CD14-positive monocyte (primary cell): Measurements from ENCODE around the gene ZNF343. TPM values are rescaled to one million over a fixed set of nuclear protein-coding genes. Genes with fewer than 3 reads are reported as not detected.

ENCODE experiments used
- DNase-seq, 3 donors: peaks; one replicate each; pipeline ENCODE4 v3.0.0-alpha.2; 2011 to 2022
- H2AFZ ChIP-seq: 2 replicates; pipeline ENCODE4 v1.6.0; 2012; ENCODE audit warnings: mild to moderate bottlenecking, low read depth, low read length, inconsistent platforms; ENCODE audit not compliant: insufficient read depth, poor library complexity, severe bottlenecking
- H3K27ac ChIP-seq, 2 donors: 1 replicate in 1 of 2; 2 replicates in 1 of 2; pipeline ENCODE4 v1.5.1; 2012 to 2013; ENCODE audit warnings: low read length in 2 of 2, control low read depth in 1 of 2, inconsistent platforms in 1 of 2, low read depth in 1 of 2, mild to moderate bottlenecking in 1 of 2
- H3K27me3 ChIP-seq, 2 donors: one replicate each; pipeline versions ENCODE4 v1.6.0 to v1.6.1; 2011 to 2013; ENCODE audit warnings: low read length in 2 of 2; ENCODE audit not compliant: control insufficient read depth in 2 of 2, insufficient read depth in 2 of 2
- H3K36me3 ChIP-seq, 2 donors: replicated peaks in 1 of 2; 1 replicate in 1 of 2; 2 replicates in 1 of 2; pipeline versions ENCODE4 v1.5.1 to v1.6.1; 2012 to 2013; ENCODE audit warnings: low read length in 2 of 2, control low read depth in 1 of 2, inconsistent platforms in 1 of 2, mild to moderate bottlenecking in 1 of 2; ENCODE audit not compliant: insufficient read depth in 2 of 2, control insufficient read depth in 1 of 2
- H3K4me1 ChIP-seq, 2 donors: 1 replicate in 1 of 2; 2 replicates in 1 of 2; pipeline versions ENCODE4 v1.5.1 to v1.6.1; 2012 to 2013; ENCODE audit warnings: low read length in 2 of 2, control low read depth in 1 of 2, inconsistent platforms in 1 of 2, mild to moderate bottlenecking in 1 of 2, moderate library complexity in 1 of 2; ENCODE audit not compliant: insufficient read depth in 2 of 2, control insufficient read depth in 1 of 2
- H3K4me2 ChIP-seq: replicated peaks from 2 replicates; pipeline ENCODE3; 2012; ENCODE audit warnings: low read length, moderate library complexity, mild to moderate bottlenecking; ENCODE audit not compliant: poor library complexity, severe bottlenecking; ENCODE audit errors: extremely low read depth
- H3K4me3 ChIP-seq, 3 experiments: fragments of 200-600 bp in 1 of 3; sonication (generic) in 1 of 3; replicated peaks in 1 of 3; 1 replicate in 2 of 3; 2 replicates in 1 of 3; pipeline ENCODE4 v1.5.1; 2011 to 2013; ENCODE audit warnings: low read length in 3 of 3, mild to moderate bottlenecking in 3 of 3, control low read depth in 2 of 3, low read depth in 2 of 3, inconsistent platforms in 1 of 3, moderate library complexity in 1 of 3
- H3K79me2 ChIP-seq: 2 replicates; pipeline ENCODE4 v1.6.0; 2012; ENCODE audit warnings: mild to moderate bottlenecking, control low read depth, inconsistent platforms, low read length, moderate library complexity; ENCODE audit not compliant: insufficient read depth
- H3K9ac ChIP-seq: 2 replicates; pipeline ENCODE4 v1.6.0; 2017; ENCODE audit warnings: low read length, mild to moderate bottlenecking; ENCODE audit not compliant: insufficient read depth, poor library complexity, severe bottlenecking
- H3K9me3 ChIP-seq, 2 donors: replicated peaks in 1 of 2; 1 replicate in 1 of 2; 2 replicates in 1 of 2; pipeline versions ENCODE4 v1.5.1 to v1.6.1; 2012 to 2013; ENCODE audit warnings: low read length in 2 of 2, control low read depth in 1 of 2; ENCODE audit not compliant: control insufficient read depth in 1 of 2, insufficient read depth in 1 of 2
- H4K20me1 ChIP-seq: 2 replicates; pipeline ENCODE4 v1.6.0; 2012; ENCODE audit warnings: mild to moderate bottlenecking, low read length, control low read depth, moderate library complexity; ENCODE audit not compliant: insufficient read depth
- H3K27ac Mint-ChIP-seq, 7 donors: one replicate each; pipeline ENCODE4 v1.8.0; 2020; ENCODE audit warnings: mild to moderate bottlenecking in 7 of 7, mixed read lengths in 7 of 7, moderate library complexity in 6 of 7, inconsistent platforms in 2 of 7
- H3K27me3 Mint-ChIP-seq, 3 donors: one replicate each; pipeline ENCODE4 v1.8.0; 2021 to 2022; ENCODE audit warnings: low read depth in 3 of 3, mild to moderate bottlenecking in 3 of 3, mixed read lengths in 3 of 3, moderate library complexity in 3 of 3, inconsistent platforms in 1 of 3
- H3K36me3 Mint-ChIP-seq, 2 donors: one replicate each; pipeline ENCODE4 v1.8.0; 2020; ENCODE audit warnings: mixed read lengths in 2 of 2, inconsistent platforms in 1 of 2, mild to moderate bottlenecking in 1 of 2
- H3K4me1 Mint-ChIP-seq: one replicate; pipeline ENCODE4 v1.8.0; 2020; ENCODE audit warnings: mild to moderate bottlenecking, mixed read lengths
- H3K4me3 Mint-ChIP-seq, 2 donors: one replicate each; pipeline ENCODE4 v1.8.0; 2020; ENCODE audit warnings: mild to moderate bottlenecking in 2 of 2, mixed read lengths in 2 of 2, moderate library complexity in 1 of 2
- H3K9me3 Mint-ChIP-seq, 7 donors: one replicate each; pipeline ENCODE4 v1.8.0; 2020 to 2022; ENCODE audit warnings: mixed read lengths in 7 of 7, mild to moderate bottlenecking in 6 of 7, moderate library complexity in 6 of 7, inconsistent platforms in 2 of 7
- CTCF ChIP-seq: fragments of 200-600 bp; IDR thresholded peaks from one replicate; pipeline ENCODE4 v1.8.0; 2022; ENCODE audit warnings: antibody characterized with exemption, mild to moderate bottlenecking
- WGBS: methylation state at CpG from one replicate; pipeline ENCODE4 v1.1.5; 2013; ENCODE audit warnings: missing lambda C conversion rate; ENCODE audit not compliant: insufficient coverage; 5-methylcytosine and 5-hydroxymethylcytosine counted together
- intact Hi-C, 2 donors: fragments of 100-400 bp; cut with micrococcal nuclease; formaldehyde crosslinking; loops; one replicate each; pipeline versions ENCODE4 v1.15.0 to v1.15.1; 2023
- polyA plus RNA-seq, 3 donors: library from polyadenylated mRNA; depleted of rRNA in 1 of 3; unstranded in 2 of 3; stranded (reverse) in 1 of 3; fragments of 300-500 nt in 2 of 3; fragments of >200 nt in 1 of 3; fragmentation: Illumina TruSeq in 2 of 3; gene quantifications; 1 replicate in 2 of 3; 2 replicates in 1 of 3; pipeline ENCODE4 v1.2.3, GENCODE V29; 2012 to 2021

Gene ZNF343
- polyA plus RNA-seq, 3 donors = 1.3 to 6.7 (median 1.3) TPM

GRCh38 chr20:2541940-2542339 is 33.2 kb upstream of the ZNF343 start:
- Histone ChIP-seq H3K27me3 (peaks cover 6 to 21% of the 10 kb centered on the region in 2 donors), H3K79me2 (no peaks in the 10 kb centered on the region), H3K9me3 (no peaks in the 10 kb centered on the region), H4K20me1 (no peaks in the 10 kb centered on the region), H3K4me1 (no peaks in the 10 kb centered on the region), H3K4me2 (no peak overlapping the region), H3K9ac (no peak overlapping the region), H3K4me3 (no peak overlapping the region), H3K27ac (no peak overlapping the region), H2AFZ (no peak overlapping the region), H3K36me3 (no peaks in the 10 kb centered on the region)
- 100% methylated on average over 1 of the region's 2 CpGs for WGBS
- intact Hi-C loops = no loop called here
- H3K36me3 Mint-ChIP-seq = no peaks in the 10 kb centered on the region
- peaks cover 0 to 4% (median 2%) of the 10 kb centered on the region in 7 donors for H3K9me3 Mint-ChIP-seq
- no peak for TF ChIP-seq CTCF
- no peak overlapping the region for H3K27ac Mint-ChIP-seq
- H3K27me3 Mint-ChIP-seq = peaks cover 17 to 38% (median 25%) of the 10 kb centered on the region in 3 donors
- H3K4me3 Mint-ChIP-seq = no peak overlapping the region
- peaks cover 4% of the 10 kb centered on the region for H3K4me1 Mint-ChIP-seq
- no peak for DNase-seq

GRCh38 chr20:2538931-2539720 is 30.4 kb upstream of the ZNF343 start:
- Histone ChIP-seq H3K27me3 (peaks cover 0 to 9% of the 10 kb centered on the region in 2 donors), H3K9ac (no peak overlapping the region), H3K4me3 (no peak overlapping the region), H4K20me1 (no peaks in the 10 kb centered on the region), H3K9me3 (no peaks in the 10 kb centered on the region), H3K27ac (no peak overlapping the region), H2AFZ (no peak overlapping the region), H3K36me3 (no peaks in the 10 kb centered on the region), H3K4me1 (no peaks in the 10 kb centered on the region), H3K79me2 (no peaks in the 10 kb centered on the region), H3K4me2 (no peak overlapping the region)
- intact Hi-C loops = no loop called here
- 79% methylated on average over 4 of the region's 8 CpGs for WGBS
- H3K9me3 Mint-ChIP-seq = peaks cover 0 to 3% (median 0%) of the 10 kb centered on the region in 7 donors
- TF ChIP-seq CTCF = no peak
- DNase-seq = no peak
- no peaks in the 10 kb centered on the region for H3K36me3 Mint-ChIP-seq
- peaks cover 24 to 44% (median 27%) of the 10 kb centered on the region in 3 donors for H3K27me3 Mint-ChIP-seq
- H3K4me3 Mint-ChIP-seq = no peak overlapping the region
- peak overlapping the region in 1 of 7 donors; percentile 1 for H3K27ac Mint-ChIP-seq
- H3K4me1 Mint-ChIP-seq = no peaks in the 10 kb centered on the region
